Left colon (tissue), 2 donors: ENCODE data around the gene ASB4. TPM values are rescaled to one million over a fixed set of nuclear protein-coding genes. Genes with fewer than 3 reads are reported as not detected.
"Not testable (repeated sequence)": the region's sequence is repeated elsewhere in the genome, so short reads cannot be mapped to it uniquely, and the experiment has no call there.

ENCODE experiments used
- ATAC-seq: fragments of 200-7000 bp; cut with Tn5 transposase; one replicate; pipeline ENCODE4 v1.9.1; 2020; ENCODE audit warnings: mild to moderate bottlenecking, moderate library complexity
- DNase-seq, 2 donors: peaks; one replicate each; pipeline ENCODE4 v3.0.0-alpha.2; 2020
- intact Hi-C, 2 donors: fragments of 100-400 bp; cut with DNase I in 1 of 2; cut with micrococcal nuclease in 1 of 2; formaldehyde crosslinking; loops; one replicate each; pipeline versions ENCODE4 v1.11.2 to v1.14.0; 2022; cut with DNase I, micrococcal nuclease
- total RNA-seq, 2 donors: library from RNA; stranded (reverse); fragmentation: NEBNext Ultra II Directional; extraction: Animal tissue kit (Norgen Biotek cat#: 25700); gene quantifications; one replicate each; pipeline ENCODE4 v1.2.1, GENCODE V29; 2021
- donor health status: DM: no; HTN: no; CAD: no.
- donor health status: DM: yes; HTN: yes; CAD: no.

ASB4 gene
- total RNA-seq, 2 donors from 2014 or later = 0.40 to 0.56 TPM

DNA sequence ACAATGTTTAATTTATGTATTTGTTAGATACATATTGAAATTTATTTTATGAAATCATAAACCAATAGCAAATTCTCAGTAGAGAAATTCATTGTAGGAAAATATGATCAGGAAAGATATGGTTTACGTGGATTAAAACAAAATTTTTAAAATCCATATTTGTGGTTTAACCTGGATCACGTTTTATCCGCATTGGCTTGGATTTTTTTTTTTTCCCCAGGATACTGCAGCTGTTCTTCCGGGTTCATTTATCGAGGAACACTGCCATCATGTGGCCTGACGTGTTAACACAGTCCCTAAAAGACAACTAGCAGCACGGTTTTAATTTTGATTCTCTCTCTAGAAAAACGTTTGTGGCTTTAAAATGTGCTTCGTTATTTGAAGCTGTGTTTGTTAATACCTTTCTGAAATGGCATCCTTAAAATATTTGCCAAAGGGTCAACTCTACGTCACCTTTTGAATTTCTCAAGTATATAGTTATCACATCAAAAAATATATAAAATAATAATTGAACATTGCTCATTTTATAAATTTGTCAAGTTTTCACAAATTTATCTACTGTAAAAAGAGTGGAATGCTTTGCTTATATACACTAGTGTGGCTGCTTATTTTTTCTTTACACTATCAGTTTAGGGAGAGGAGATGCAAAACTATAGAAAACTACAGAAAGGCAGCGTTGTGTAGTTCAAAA, 8.7 kb upstream of the ASB4 start:
- intact Hi-C loops = no loop called here
- ATAC-seq (peak; percentile 82), DNase-seq (peak; percentile 49 to 72)

DNA sequence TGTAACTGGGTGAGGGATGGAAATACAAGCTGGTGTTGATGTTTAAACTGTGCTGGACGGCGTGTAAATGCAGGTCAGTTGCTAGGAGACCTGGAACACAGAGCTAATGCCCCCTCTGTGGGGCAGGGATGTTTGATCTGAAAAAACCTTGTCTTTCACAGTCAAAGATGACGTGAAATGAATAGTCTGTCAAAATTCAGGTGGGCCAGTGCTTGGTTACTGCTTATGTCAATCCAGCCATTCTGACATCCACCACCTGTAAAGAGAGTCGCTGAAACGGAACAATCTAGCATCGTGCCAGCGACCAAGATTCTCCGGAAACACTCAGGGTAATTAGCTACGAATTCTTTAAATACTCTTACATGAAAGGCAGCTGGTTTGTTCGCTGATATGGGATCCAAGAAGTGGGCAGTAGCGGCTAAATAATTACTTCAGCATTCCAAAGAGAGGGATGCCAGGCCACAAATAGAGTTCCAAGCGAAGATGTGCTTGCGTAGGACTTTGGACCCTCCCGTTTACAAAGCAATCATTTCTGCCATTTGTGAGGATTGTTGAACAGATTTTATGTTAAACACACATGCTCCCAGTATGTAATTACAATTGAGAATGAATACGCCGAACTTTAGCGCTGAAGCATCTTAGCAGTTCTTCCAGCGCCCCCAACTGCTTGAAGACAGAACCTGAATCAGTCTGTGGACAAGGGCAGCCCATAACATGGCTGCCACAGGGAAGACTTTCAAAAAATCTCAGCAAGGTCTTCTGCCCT, 7.3 kb upstream of the ASB4 start:
- peak; percentile 38 to 49 for DNase-seq
- ATAC-seq = peak; percentile 88
- intact Hi-C loops = no loop called here

DNA sequence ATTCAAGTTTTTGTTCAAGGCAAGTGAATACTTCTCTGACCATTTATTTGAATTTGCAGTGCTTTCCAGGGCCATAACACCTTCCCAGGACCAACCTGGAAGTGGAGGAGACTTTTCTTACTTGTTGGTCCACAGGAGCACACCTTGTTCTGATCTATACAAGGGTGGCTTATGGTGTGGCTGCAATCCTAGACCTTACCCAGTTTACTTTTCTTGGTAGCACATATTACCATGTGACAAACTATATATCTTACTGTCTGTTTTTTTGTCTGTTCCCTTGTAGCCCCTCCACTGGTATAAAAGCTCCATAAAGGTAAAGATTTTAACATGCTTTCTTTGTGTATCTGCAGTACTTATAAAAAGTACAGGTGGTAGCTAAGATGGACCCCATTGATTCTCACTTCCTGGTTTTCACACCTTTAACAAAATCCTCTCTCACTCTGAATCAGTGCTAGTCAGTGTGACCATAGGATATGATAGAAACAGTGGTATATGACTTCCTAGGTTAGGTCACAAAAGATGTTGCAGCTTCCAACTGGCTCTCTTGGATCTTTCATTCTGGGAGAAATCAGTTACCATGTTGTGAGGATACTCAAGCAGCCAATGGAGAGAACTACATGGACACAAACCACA, 5.6 kb upstream of the ASB4 start:
- no peak for DNase-seq
- intact Hi-C loops = loop anchor here in 1 of 2 donors (10.0 kb wide), 1 partner anchor 1035 kb away; no protein-coding TSS in a partner anchor
- ATAC-seq = no peak

DNA sequence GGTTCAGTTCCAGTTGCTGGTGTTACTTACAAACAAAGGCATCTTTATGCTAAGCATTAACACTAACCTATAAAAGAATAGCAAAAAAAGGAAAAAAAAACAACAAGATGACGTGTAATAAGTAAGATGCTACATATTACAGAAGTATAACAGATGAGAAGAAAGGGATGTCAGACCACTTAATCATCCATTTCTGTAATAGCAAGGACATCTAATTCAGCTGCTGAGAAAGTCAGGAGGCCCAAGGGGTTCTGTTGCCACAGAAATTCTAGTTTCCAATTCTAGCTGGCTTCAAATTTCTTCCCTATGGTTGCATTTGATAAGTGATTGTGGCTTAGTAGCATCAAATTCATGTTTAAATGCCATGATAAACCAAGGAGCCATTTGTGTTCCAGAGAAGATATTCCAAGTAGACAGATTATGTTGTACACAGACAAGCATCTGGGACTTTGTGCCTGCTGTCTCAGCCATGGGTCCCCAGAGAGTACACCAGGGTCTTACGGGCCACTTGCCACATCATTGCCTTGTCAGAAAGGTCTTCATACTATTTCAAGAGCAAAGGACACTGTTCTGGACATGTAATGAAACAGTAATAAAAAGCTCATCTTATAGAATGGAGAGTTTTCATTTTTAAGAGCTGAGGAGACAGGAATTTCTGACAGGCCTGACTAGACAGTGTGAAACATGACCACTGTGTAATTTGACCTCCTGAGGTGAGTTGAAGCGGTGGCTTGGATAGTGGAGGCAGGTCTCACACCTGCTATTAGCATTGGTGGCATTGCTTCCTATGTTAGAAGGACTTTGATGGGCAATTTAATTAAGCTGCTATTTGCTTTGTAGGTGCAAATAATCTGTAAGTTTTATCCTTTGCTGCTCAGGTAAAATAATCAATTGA, 4.2 kb upstream of the ASB4 start:
- DNase-seq (no peak), ATAC-seq (no peak)
- intact Hi-C loops = loop anchor here in 1 of 2 donors (10.0 kb wide), 1 partner anchor 1037 kb away; no protein-coding TSS in a partner anchor

DNA sequence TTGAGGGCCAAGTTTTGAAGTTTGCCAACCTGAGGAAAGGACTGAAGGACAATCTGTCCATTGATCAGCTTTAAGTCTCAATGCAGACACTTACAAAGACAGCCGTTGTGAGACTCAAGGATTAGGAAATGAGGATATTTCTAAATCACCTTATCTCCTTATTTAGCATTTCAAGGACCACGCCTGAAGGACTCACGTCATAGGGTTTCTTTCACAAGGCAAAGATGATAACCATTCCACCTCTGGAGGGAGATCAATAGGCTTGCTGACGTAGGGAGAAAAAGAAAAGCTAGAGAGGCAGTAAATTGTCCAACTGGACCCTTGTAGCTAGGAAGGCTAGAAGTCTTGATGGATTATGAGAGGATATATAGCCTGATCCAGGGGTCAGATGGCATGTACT, 3.3 kb upstream of the ASB4 start:
- intact Hi-C loops = loop anchor here in 1 of 2 donors (10.0 kb wide), 1 partner anchor 1038 kb away; no protein-coding TSS in a partner anchor
- DNase-seq (no peak), ATAC-seq (no peak)

DNA sequence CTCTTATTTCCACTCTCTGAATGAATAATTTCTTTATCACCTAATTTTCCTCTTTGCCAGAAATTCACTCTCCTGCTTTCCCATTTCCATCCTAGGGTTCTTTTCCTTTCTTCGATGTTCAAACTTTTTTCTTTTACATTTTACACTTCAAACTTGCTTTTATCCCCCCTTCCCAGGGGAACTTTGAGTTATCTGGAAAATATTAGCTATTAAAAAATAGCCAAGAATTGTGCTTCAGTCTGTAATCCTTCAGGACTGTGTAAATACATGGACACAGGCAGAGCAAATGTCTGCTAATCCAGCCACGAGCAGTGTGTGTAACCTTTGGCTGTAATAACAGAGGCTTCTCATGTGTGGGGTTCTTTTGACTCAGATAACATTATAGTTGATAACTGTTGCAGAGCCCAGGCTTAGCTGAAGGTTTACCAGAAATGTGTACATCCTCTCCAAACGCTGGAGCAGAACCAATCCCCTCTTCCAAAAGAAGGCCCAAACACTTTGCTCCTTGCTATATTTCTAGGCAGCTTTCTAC, 4.6 kb downstream of the ASB4 start:
- no peak for DNase-seq
- intact Hi-C loops = no loop called here
- ATAC-seq = no peak

DNA sequence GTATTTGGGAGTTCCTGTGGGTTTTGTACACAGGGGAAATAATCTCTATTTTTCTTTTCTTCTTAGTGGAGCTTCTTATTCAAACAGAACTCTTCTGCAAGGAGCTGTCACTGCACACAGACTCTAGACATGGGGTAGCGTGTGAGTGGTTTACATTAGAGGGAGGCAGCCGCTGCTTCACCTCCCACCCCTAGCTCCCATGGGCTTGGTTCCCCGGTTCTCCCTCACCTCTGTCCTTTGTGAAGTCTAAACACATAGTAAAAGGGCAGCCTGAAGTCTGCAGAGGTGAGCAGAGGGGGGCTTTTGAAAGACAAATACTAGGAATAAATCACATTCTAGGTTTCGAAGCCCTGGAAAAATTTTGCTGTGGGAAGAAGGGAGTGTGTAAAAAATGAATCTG, 5.5 kb downstream of the ASB4 start:
- DNase-seq (no peak), ATAC-seq (no peak)
- intact Hi-C loops = no loop called here

DNA sequence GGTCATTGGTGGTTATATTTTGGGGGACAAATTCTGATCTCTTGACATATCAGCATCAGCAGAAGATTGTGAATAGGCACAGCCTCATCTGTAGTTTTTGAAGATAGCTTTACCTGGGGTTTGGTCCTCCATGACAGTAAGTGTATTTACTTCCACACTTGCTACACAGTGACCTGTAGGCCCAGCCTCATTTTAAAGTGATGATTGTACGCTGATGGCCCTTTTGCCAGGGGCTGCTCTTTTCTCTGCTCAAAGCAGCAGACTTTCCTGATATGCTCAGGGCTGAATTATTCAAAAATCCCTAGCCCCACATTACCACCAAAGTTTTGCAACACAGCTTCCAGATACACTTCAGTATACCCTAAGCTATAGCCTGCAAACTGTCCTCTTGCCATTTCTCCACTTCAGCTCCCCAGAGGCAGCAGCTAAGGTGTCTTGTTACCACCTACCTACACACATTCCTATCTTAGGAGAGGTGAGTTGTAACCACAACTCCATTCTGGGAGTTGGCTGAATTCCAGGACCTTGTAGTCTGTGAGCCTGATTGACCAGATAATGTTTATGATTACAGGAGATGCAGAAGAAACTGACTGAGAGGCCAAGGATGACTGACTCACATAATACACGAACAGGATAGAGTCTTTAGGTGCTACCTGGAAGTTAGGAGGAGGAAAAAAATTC, 6.0 kb downstream of the ASB4 start:
- intact Hi-C loops = no loop called here
- peak; percentile 22 for ATAC-seq
- DNase-seq = no peak

DNA sequence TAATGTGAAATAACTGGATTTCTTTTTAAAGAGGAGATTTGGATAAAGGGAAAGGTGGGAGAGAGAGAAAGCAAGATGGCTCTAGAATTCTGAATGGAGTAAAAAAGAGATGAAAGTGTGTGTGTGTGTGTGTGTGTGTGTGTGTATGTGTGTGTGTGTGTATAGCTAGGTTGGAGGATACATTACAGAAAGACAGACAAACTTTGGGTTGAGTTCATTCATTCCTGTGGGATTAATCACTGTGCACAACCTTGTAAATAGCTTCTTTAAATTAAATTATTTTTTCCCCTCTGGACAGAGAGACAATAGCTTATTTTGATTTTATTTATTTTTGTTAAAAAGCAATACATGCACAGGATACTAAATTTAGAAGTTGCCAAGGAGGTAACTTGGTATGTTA, 7.5 kb downstream of the ASB4 start:
- intact Hi-C loops = no loop called here
- ATAC-seq = no peak
- no peak for DNase-seq

DNA sequence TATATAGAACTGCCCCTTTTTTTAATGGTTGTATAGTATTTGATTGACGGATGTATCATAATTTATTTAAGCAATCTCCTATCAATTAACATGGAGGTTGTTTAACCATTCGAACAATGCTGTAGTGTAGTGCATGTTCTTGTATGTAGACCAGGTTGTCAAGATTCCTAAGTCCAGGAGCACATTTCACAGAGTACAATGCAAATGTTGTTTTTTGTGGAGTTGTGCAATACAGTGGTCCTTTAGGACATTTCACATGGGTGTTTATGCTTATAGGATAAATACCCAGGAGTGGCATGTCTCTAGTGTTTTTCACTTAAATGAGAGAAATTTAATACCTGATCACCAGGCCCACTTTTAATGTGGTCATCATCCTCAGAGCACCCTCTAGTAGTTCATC, 8.1 kb downstream of the ASB4 start:
- intact Hi-C loops = no loop called here
- ATAC-seq = no peak

DNA sequence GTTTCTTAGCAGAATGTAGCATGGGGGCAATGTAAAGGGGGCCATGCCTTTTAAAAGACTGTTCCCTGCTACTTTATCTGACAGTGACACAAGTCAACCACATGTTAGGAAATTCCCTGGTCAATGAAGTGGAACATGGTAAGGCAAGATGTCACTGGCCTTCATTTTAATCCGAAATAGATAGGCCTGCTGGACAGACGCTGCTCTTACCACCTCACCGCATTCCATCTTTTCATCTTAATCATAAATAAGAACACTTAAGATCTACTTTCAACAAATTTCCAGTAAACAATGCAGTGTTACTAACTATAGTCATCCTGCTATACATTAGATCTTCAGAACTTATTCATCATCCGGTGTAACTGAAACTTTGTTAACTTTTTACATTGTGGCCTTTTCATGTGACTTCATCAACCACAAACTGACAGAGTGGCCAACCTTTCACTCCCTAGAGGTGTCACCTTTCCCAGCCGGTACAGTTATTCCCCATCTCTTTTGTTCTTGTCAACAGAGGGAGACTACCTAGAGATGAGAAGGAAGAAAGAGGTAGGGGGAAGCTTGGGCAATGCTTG, 15.6 kb downstream of the ASB4 start:
- ATAC-seq (no peak), DNase-seq (no peak)
- intact Hi-C loops = no loop called here

More for the DNA sequence above, 8.1 kb downstream of the ASB4 start:
- no peak for DNase-seq

DNA sequence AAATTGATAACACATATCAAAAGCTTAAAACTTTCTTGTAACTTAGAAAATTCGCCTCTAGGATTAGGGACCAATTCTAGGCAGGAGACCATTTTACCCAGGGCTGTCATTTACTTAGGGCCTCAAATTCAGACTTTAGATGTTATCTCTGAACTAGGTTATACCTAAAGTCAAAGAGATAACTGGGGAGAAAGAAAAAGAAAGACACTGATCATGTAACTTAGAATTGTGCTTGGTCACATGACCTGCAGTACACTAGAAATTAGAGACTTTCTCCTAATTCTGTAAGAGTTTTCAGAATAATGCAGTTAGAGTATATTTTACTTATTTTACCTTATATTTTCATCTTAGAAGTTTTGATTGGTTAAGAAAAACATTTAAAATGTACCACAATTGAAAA, 16.7 kb downstream of the ASB4 start:
- intact Hi-C loops = no loop called here
- ATAC-seq (no peak), DNase-seq (no peak)

DNA sequence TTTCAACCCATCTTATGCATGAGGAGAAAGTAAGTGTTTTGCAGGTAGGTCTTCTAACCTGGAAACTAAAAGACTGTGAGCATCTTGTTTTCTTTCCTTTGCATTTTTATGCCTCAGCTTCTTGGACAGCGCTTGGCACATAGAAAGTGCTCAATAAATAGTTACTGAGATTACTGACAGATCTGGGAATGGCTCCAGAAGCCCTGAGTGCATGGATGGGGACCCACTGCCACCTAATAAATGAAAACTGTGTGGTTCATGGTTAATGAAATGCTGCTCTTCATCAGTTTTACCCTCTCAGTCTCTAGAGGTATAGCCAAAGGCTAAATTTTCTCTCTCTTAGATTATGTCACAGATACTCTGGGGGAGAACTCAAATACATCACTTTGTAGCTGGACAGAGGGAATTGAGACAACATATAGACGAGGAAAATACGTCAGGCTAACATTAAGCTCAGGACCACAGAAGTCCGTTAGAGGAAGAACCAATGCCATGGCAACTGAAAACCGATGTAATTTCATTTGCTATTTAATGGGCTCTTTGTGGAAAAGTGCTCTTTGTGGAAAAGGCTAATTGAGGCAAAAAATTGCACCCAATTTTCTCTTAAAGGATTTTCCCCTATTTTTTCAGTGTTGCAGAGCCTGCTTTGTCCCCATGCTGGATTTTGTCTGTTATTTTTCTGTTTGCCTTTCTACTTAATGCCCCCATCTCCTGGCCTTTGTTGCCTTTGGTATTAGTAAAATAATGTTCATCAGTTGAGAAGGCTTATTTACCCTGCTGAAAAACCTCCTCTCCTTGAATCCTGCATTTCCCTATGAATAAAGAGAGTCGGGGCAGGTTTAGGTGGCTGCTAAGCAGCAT, 17.8 kb downstream of the ASB4 start:
- intact Hi-C loops = no loop called here
- ATAC-seq = no peak
- no peak for DNase-seq

DNA sequence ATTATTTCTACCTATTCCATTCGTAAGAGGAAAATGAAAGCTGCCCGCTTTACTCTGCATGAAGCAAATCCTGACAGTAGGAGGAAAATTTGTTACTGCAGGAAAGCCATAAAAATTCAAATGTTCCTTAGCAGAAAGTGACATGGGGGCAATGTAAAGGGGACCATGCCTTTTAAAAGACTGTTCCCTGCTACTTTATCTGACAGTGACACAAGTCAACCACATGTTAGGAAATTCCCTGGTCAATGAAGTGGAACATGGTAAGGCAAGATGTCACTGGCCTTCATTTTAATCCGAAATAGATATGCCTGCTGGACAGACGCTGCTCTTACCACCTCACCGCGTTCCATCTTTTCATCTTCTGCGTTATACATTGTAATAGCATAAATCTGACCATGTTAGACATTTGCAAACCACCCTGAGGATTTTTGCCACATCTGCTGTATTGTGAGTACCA, 18.4 kb downstream of the ASB4 start:
- ATAC-seq, DNase-seq, intact Hi-C loops: not testable (repeated sequence)

DNA sequence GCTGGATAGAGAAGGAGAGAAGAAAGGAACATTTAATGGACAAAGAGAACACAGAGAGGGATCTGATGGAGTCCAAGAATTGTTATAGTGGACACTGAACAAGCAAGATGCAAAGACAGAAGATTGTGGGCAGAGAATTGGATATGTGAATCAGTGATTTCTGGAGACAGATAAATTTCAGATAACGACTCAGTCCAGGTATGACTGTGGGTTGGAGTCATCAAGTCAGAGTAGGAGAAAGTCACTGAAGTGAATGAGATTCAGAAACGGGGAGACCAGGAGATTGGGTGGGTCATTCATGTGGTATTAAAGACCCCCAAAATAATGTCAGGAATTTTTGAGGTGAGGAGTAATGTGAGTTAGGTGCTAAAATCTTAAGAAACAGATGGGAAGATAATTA, 23.0 kb downstream of the ASB4 start:
- no peak for DNase-seq
- no peak for ATAC-seq
- intact Hi-C loops = no loop called here

DNA sequence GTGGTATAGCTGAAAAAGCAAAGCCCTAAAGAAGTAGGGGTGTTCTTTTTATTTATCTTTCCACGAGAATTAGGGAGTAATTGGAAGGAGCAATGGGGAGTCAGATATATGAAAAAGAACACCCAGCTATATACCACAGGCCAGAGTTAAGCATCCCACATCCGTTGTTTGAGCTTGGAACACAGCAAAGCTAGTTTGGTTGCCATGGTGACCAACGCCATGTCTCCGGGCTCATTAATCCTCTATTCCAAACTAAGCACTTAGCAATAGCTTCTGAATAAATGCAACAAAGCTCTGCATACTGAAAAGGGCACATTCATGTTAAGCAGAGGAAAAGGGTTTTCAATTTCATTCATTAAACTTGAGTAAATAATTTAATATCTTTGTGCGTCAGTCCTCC, 23.5 kb downstream of the ASB4 start:
- intact Hi-C loops = no loop called here
- DNase-seq = no peak

More for the DNA sequence above, 23.5 kb downstream of the ASB4 start:
- ATAC-seq = no peak
